K562 (cell line): Measurements from ENCODE around the gene KRT28.

Experiments
- ATF2 ChIP-seq: sonication (generic); formaldehyde crosslinking; IDR thresholded peaks from 2 replicates; pipeline ENCODE4 v1.8.1; 2022; ENCODE audit warnings: missing genetic modification reagents
- CTCF ChIP-seq, 3 experiments: IDR thresholded peaks in 2 of 3; conservative IDR thresholded peaks in 1 of 3; 2 replicates each; pipeline ENCODE4 v1.5.1; 2011 to 2012; ENCODE audit warnings: low read length in 3 of 3, mild to moderate bottlenecking in 3 of 3, control low read depth in 2 of 3, improper control_type of control experiment in 1 of 3, inconsistent platforms in 1 of 3, low read depth in 1 of 3, mixed read lengths in 1 of 3, moderate library complexity in 1 of 3; ENCODE audit not compliant: insufficient read depth in 2 of 3
- DIDO1 ChIP-seq: fragments of 450-650 bp; IDR thresholded peaks from 2 replicates; pipeline ENCODE4 v1.6.1; 2016; ENCODE audit warnings: low read depth, missing biosample characterization, missing genetic modification characterization
- ERF ChIP-seq: fragments of 450-650 bp; formaldehyde crosslinking; IDR thresholded peaks from 2 replicates; pipeline ENCODE4 v1.4.0; 2020; ENCODE audit warnings: mild to moderate bottlenecking, mixed read lengths
- GABPA ChIP-seq: fragments of 200-800 bp; sonication (Bioruptor generic); conservative IDR thresholded peaks from 2 replicates; pipeline ENCODE4 v1.6.1; 2016; ENCODE audit warnings: low read depth, missing genetic modification characterization, missing compliant biosample characterization
- NCOA1 ChIP-seq: fragments of 450-650 bp; IDR thresholded peaks from 2 replicates; pipeline ENCODE4 v1.6.1; 2016; ENCODE audit warnings: low read depth
- PHF21A ChIP-seq: fragments of 450-650 bp; IDR thresholded peaks from 2 replicates; pipeline ENCODE4 v1.6.1; 2017; ENCODE audit warnings: low read depth, borderline replicate concordance
- POLR2A ChIP-seq: fragments of 450-650 bp; conservative IDR thresholded peaks from 2 replicates; pipeline ENCODE4 v1.6.1; 2016
- RUNX1 ChIP-seq: sonication (generic); IDR thresholded peaks from 2 replicates; pipeline ENCODE4 v1.6.1; 2016; ENCODE audit warnings: antibody characterized with exemption, low read depth
- SAFB2 ChIP-seq: fragments of 200-400 bp; formaldehyde crosslinking; IDR thresholded peaks from 2 replicates; pipeline ENCODE4 v1.6.1; 2018; ENCODE audit warnings: borderline replicate concordance, low read length, low read depth, moderate library complexity; ENCODE audit not compliant: severe bottlenecking
- TAF7 ChIP-seq: fragments of 450-650 bp; IDR thresholded peaks from 2 replicates; pipeline ENCODE4 v1.6.1; 2016; ENCODE audit warnings: missing genetic modification characterization, missing compliant biosample characterization
- ZNF134 ChIP-seq: fragments of 250-450 bp; sonication (Bioruptor Pico); conservative IDR thresholded peaks from 2 replicates; pipeline ENCODE4 v1.4.0; 2020

- no peak for TF ChIP-seq CTCF (IDR thresholded peaks at IDR 0.05 in 2 of 3, conservative IDR thresholded peaks at IDR 0.05 in 1 of 3; ENCODE audit: insufficient read depth in 2 of 3, low read depth in 1 of 3, low read length in 3 of 3)
- no peak for TF ChIP-seq TAF7
- no peak for TF ChIP-seq POLR2A
- no peak for TF ChIP-seq PHF21A
- no peak for TF ChIP-seq SAFB2
- no peak for TF ChIP-seq ZNF134 (CRISPR knock-in tag)
- TF ChIP-seq ATF2 (CRISPR knock-in tag) = no peak
- no peak for TF ChIP-seq ERF (CRISPR knock-in tag)
- TF ChIP-seq NCOA1 = no peak
- TF ChIP-seq GABPA (tag) = no peak
- TF ChIP-seq RUNX1 = no peak
- TF ChIP-seq DIDO1 (tag) = no peak
Observed at GRCh38 chr17:40848583-40849235, 49.0 kb upstream of the KRT28 start.
